Measurements from ENCODE around the gene ALG6. TPM values are rescaled to one million over a fixed set of nuclear protein-coding genes. Genes with fewer than 3 reads are reported as not detected.

The ALG6 gene
- total RNA-seq, 2 experiments from 2014 or later, result 10.6 to 11.2 TPM

GRCh38 chr1:63323865-63324778 is 43.3 kb upstream of the ALG6 start:
- Histone ChIP-seq H3K4me1 (ENCODE audit: insufficient read depth, low read length) (peaks cover 59% of the 10 kb centered on the region), H3K27me3 (ENCODE audit: control insufficient read depth in 1 of 2, insufficient read depth in 2 of 2, low read length in 2 of 2) (peaks cover 77 to 92% of the 10 kb centered on the region in 2 experiments), H3K36me3 (ENCODE audit: insufficient read depth, low read length) (no peaks in the 10 kb centered on the region), H3K4me3 (ENCODE audit: low read length) (no peak overlapping the region), H3K9me3 (ENCODE audit: control insufficient read depth in 1 of 2, insufficient read depth in 1 of 2, low read length in 2 of 2) (peaks cover 45 to 66% of the 10 kb centered on the region in 2 experiments), H3K27ac (ENCODE audit: low read depth in 1 of 2, low read length in 2 of 2) (no peak overlapping the region)
- ATAC-seq (ENCODE audit: poor library complexity) (peak; percentile 12), DNase-seq (peak in 1 of 14 experiments; percentile 8)
- intact Hi-C loops (cut with DNase I, micrococcal nuclease), result no loop called here
- ChIA-PET CTCF (no interaction called here), POLR2A (interaction anchor here (0.6 kb wide), 1 partner anchor 29 kb away, joined by 3 read pairs; no protein-coding TSS in a partner anchor)
- Mint-ChIP-seq H3K4me3 (peak overlapping the region; percentile 85), H3K4me1 (ENCODE audit: low read depth) (peaks cover 48% of the 10 kb centered on the region), H3K9me3 (peaks cover 4% of the 10 kb centered on the region), H3K27ac (peak overlapping the region; percentile 63), H3K27me3 (peaks cover 88% of the 10 kb centered on the region), H3K36me3 (ENCODE audit: low read depth) (peaks cover 12% of the 10 kb centered on the region)
- no peak for TF ChIP-seq CTCF (IDR thresholded peaks at IDR 0.05)

- Mint-ChIP-seq H3K27me3 (peaks cover 88% of the 10 kb centered on the region), H3K27ac (peak overlapping the region; percentile 53), H3K9me3 (peaks cover 2% of the 10 kb centered on the region), H3K36me3 (ENCODE audit: low read depth) (peaks cover 12% of the 10 kb centered on the region), H3K4me1 (ENCODE audit: low read depth) (peaks cover 49% of the 10 kb centered on the region), H3K4me3 (peak overlapping the region; percentile 85)
- POLR2A ChIA-PET, result interaction anchor here (0.6 kb wide), 1 partner anchor 30 kb away, joined by 3 read pairs; no protein-coding TSS in a partner anchor
- Histone ChIP-seq H3K27ac (ENCODE audit: low read depth in 1 of 2, low read length in 2 of 2) (no peak overlapping the region), H3K9me3 (ENCODE audit: control insufficient read depth in 1 of 2, insufficient read depth in 1 of 2, low read length in 2 of 2) (peaks cover 38 to 65% of the 10 kb centered on the region in 2 experiments), H3K27me3 (ENCODE audit: control insufficient read depth in 1 of 2, insufficient read depth in 2 of 2, low read length in 2 of 2) (peaks cover 77 to 92% of the 10 kb centered on the region in 2 experiments), H3K4me1 (ENCODE audit: insufficient read depth, low read length) (peaks cover 62% of the 10 kb centered on the region), H3K4me3 (ENCODE audit: low read length) (no peak overlapping the region), H3K36me3 (ENCODE audit: insufficient read depth, low read length) (no peaks in the 10 kb centered on the region)
- no peak for DNase-seq
- no peak for TF ChIP-seq CTCF (IDR thresholded peaks at IDR 0.05)
- CTCF ChIA-PET, result no interaction called here
- intact Hi-C loops (cut with DNase I, micrococcal nuclease), result loop anchor here in 1 of 2 experiments (5.0 kb wide), 1 partner anchor 198 kb away; the partner anchor contains the start of genes EFCAB7 and ITGB3BP
- no peak for ATAC-seq (ENCODE audit: poor library complexity)
Measured at GRCh38 chr1:63324779-63325119, 42.7 kb upstream of the ALG6 start.

- H3K27ac ChIP-seq (ENCODE audit: low read depth in 1 of 2, low read length in 2 of 2), result no peak overlapping the region
- H3K4me1 Mint-ChIP-seq (ENCODE audit: low read depth), result peaks cover 48% of the 10 kb centered on the region
- TF ChIP-seq CTCF (IDR thresholded peaks at IDR 0.05), result no peak
- peaks cover 12% of the 10 kb centered on the region for H3K36me3 Mint-ChIP-seq (ENCODE audit: low read depth)
- peaks cover 62% of the 10 kb centered on the region for H3K4me1 ChIP-seq (ENCODE audit: insufficient read depth, low read length)
- H3K9me3 Mint-ChIP-seq, result peaks cover 2% of the 10 kb centered on the region
- intact Hi-C loops (cut with DNase I, micrococcal nuclease), result loop anchor here in 1 of 2 experiments (5.0 kb wide), 1 partner anchor 197 kb away; the partner anchor contains the start of genes EFCAB7 and ITGB3BP
- ChIA-PET POLR2A (no interaction called here), CTCF (interaction anchor here (1.8 kb wide), 1 partner anchor 9 kb away, joined by 4 read pairs; no protein-coding TSS in a partner anchor)
- H3K27me3 Mint-ChIP-seq, result peaks cover 84% of the 10 kb centered on the region
- peaks cover 32 to 65% of the 10 kb centered on the region in 2 experiments for H3K9me3 ChIP-seq (ENCODE audit: control insufficient read depth in 1 of 2, insufficient read depth in 1 of 2, low read length in 2 of 2)
- no peak overlapping the region for H3K4me3 ChIP-seq (ENCODE audit: low read length)
- no peaks in the 10 kb centered on the region for H3K36me3 ChIP-seq (ENCODE audit: insufficient read depth, low read length)
- ATAC-seq (ENCODE audit: poor library complexity), result no peak
- H3K27ac Mint-ChIP-seq, result no peak overlapping the region
- peaks cover 77 to 92% of the 10 kb centered on the region in 2 experiments for H3K27me3 ChIP-seq (ENCODE audit: control insufficient read depth in 1 of 2, insufficient read depth in 2 of 2, low read length in 2 of 2)
- no peak for DNase-seq
- H3K4me3 Mint-ChIP-seq, result peak overlapping the region; percentile 7
Measured at GRCh38 chr1:63325279-63325985, 42.0 kb upstream of the ALG6 start.

All from CD4-positive, alpha-beta T cell (primary cell).